BE2C (cell line): ENCODE measurements around the gene SCIN.

Experiments used
- DNase-seq: peaks from one replicate; pipeline ENCODE4 v3.0.0-alpha.2; 2020
- H3K27me3 ChIP-seq: fragments of 250-450 bp; sonication (Bioruptor Pico); 2 replicates; pipeline ENCODE4 v1.5.1; 2020; ENCODE audit warnings: mild to moderate bottlenecking
- H3K36me3 ChIP-seq: fragments of 250-450 bp; sonication (Bioruptor Pico); 2 replicates; pipeline ENCODE4 v1.5.1; 2020; ENCODE audit warnings: mild to moderate bottlenecking
- H3K4me1 ChIP-seq: fragments of 250-450 bp; sonication (Bioruptor Pico); 2 replicates; pipeline ENCODE4 v1.5.1; 2020
- H3K4me3 ChIP-seq: 2 replicates; pipeline ENCODE4 v1.5.1; 2011; ENCODE audit warnings: low read depth, low read length
- H3K9me3 ChIP-seq: fragments of 250-450 bp; sonication (Bioruptor Pico); 2 replicates; pipeline ENCODE4 v1.5.1; 2020
- TF ChIP-seq, protein P1 (sequence below): IDR thresholded peaks from 2 replicates; pipeline ENCODE4 v1.5.1; 2012; ENCODE audit warnings: mild to moderate bottlenecking, low read depth, low read length

The SCIN gene

DNA sequence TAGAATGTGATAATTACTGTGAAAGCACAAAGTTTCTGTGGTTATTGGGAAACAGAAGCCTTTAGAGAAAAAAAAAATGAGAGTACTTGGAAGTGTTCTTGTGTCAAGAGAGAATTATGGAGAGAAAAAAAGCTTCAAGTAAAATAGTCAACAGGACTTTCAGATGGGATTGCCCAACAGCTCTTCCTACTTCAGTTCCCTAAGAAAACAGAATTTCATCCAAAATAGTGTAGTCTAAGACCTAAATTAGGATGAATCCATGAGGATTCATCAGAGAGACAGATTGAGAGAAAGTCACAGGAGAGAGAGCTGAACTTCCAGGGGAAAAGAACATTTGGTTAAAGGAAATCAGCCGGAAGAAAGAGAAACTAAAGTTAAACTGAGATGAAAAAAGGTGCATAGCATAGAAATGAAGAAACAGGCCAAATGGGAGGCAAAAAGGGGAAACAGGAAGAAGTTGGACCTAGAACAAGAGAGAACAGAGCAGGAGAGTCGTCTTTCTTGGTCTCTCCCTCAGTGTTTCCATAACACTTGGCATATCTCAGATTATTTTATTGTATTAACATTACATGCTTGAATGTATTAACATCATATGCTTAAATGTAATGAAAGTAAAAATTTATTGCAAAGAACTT, 2.5 kb downstream of the SCIN start:
- no peaks in the 10 kb centered on the region for H3K4me1 ChIP-seq
- TF ChIP-seq, protein P1, sequence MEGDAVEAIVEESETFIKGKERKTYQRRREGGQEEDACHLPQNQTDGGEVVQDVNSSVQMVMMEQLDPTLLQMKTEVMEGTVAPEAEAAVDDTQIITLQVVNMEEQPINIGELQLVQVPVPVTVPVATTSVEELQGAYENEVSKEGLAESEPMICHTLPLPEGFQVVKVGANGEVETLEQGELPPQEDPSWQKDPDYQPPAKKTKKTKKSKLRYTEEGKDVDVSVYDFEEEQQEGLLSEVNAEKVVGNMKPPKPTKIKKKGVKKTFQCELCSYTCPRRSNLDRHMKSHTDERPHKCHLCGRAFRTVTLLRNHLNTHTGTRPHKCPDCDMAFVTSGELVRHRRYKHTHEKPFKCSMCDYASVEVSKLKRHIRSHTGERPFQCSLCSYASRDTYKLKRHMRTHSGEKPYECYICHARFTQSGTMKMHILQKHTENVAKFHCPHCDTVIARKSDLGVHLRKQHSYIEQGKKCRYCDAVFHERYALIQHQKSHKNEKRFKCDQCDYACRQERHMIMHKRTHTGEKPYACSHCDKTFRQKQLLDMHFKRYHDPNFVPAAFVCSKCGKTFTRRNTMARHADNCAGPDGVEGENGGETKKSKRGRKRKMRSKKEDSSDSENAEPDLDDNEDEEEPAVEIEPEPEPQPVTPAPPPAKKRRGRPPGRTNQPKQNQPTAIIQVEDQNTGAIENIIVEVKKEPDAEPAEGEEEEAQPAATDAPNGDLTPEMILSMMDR = no peak
- peaks cover 58% of the 10 kb centered on the region for H3K27me3 ChIP-seq
- H3K4me3 ChIP-seq = no peak overlapping the region
- no peaks in the 10 kb centered on the region for H3K9me3 ChIP-seq
- no peaks in the 10 kb centered on the region for H3K36me3 ChIP-seq
- no peak for DNase-seq

DNA sequence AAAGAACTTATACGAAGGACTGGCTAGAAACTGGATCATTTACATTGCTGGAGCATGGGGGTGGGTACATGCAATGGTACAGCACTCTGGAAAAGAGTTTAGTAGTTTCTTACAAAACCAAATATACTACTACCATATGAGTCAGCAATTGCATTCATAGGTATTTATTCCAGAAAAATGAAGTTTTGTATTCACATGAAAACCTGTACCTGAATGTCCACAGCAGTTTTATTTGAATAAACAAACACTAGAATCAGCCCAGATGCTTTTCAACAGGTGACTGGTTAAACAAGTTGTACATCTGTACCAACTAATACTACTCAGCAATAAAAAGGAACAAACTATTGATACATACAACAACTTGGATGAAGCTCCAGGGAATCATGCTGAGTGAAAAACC, 3.4 kb downstream of the SCIN start:
- Histone ChIP-seq H3K9me3 (no peaks in the 10 kb centered on the region), H3K4me3 (no peak overlapping the region), H3K27me3 (peaks cover 51% of the 10 kb centered on the region), H3K36me3 (no peaks in the 10 kb centered on the region), H3K4me1 (no peaks in the 10 kb centered on the region)
- TF ChIP-seq, protein P1 = no peak
- DNase-seq = no peak

DNA sequence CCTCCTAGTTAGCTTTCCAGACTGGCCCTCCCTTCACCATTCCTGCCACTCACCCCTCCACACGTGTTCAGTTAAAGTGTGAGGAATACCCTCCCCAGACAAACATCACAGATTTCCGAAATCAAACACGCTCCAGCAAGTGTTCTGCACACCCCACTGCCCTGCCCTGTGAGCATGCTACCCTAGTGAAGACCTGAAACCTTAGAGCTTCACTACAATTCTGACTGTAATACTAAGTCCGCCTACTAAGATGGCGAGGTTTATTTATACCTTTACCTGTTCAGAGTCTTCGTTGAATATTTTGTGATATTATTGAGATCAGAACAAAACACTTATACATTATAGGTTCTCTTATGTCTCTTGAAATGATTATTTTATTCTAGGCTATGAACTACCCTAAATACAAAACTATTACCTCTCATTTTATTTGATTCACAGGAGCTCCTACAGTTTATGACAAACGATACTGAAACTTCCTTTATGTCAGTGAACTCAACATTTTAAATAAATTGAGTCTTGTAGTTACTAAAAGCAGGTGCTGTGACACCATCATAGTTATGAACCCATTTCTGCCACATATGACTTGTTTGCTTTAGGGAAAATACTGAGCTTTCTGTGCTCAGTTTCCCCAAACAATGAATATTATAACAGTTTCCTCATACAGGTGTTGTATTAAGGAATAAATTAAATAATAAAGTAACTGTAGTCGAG, 8.6 kb downstream of the SCIN start:
- H3K27me3 ChIP-seq = peaks cover 24% of the 10 kb centered on the region
- TF ChIP-seq, protein P1 = no peak
- no peak overlapping the region for H3K4me3 ChIP-seq
- DNase-seq = no peak
- no peaks in the 10 kb centered on the region for H3K36me3 ChIP-seq
- no peaks in the 10 kb centered on the region for H3K9me3 ChIP-seq
- H3K4me1 ChIP-seq = no peaks in the 10 kb centered on the region

DNA sequence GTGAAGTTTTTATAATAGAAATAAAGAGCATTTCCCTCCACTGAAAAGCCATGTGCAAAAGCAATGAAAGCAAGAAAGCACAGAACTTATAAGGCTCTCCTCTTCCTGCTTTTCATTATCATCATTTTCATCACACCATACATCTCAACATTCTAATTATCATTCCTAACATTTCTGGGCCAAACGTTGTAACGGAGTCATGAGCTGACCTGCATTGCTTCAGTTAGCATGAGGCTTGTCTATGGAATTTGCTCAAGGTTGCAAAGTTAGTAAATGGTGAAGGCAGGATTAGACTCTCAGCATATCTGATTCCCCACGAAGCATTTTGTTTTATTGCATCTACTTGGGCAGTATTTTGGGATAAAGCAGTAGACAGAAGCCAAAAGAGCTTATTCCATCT, 11.4 kb downstream of the SCIN start:
- Histone ChIP-seq H3K4me1 (no peaks in the 10 kb centered on the region), H3K9me3 (no peaks in the 10 kb centered on the region), H3K36me3 (no peaks in the 10 kb centered on the region), H3K4me3 (no peak overlapping the region), H3K27me3 (peaks cover 21% of the 10 kb centered on the region)
- DNase-seq = no peak
- TF ChIP-seq, protein P1 = no peak

DNA sequence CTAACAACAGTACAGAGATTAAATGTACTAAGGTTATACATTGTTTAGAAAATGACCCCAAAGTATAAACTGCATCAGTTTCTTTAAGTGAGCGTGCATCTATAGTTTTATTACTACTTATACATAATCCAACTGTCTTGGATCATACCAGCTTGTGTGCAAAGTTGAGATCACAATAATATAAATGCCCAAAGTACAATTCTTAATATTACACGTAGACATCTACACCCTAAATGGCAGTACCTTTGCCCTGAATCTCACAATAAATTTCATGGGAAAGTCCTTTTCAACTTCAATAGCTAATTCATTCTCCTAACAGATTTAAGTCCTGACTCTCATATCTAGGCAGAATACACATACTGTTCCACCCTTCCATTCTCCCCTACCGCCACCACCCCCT, 11.8 kb downstream of the SCIN start:
- H3K27me3 ChIP-seq = peaks cover 21% of the 10 kb centered on the region
- H3K4me3 ChIP-seq = no peak overlapping the region
- DNase-seq = no peak
- TF ChIP-seq, protein P1 = no peak
- no peaks in the 10 kb centered on the region for H3K9me3 ChIP-seq
- no peaks in the 10 kb centered on the region for H3K4me1 ChIP-seq
- no peaks in the 10 kb centered on the region for H3K36me3 ChIP-seq

DNA sequence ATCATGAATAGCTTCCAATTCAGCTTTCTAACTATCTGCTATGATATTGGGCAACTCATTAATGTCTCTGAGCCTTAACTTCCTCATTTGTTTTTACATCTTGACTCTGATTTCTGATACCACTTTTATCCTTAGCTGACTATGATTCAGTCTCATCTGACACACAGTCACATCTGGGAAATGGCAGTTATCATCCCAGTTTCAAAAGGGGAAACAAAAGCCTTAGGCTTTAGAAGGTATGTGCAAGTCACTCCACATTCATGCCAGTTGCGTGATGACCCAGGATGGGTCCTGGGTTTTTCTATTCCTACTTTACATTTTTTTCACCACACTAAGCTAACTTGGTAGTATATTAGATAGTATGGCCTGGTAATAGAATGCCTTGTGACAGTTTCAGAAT, 12.7 kb downstream of the SCIN start:
- Histone ChIP-seq H3K27me3 (peaks cover 17% of the 10 kb centered on the region), H3K4me3 (no peak overlapping the region), H3K9me3 (no peaks in the 10 kb centered on the region), H3K36me3 (no peaks in the 10 kb centered on the region), H3K4me1 (no peaks in the 10 kb centered on the region)
- no peak for DNase-seq
- TF ChIP-seq, protein P1 = no peak
